SK-N-SH (cell line): Measurements from ENCODE around the gene PLSCR3. TPM values are rescaled to one million over a fixed set of nuclear protein-coding genes. Genes with fewer than 3 reads are reported as not detected.

ENCODE experiments used
- CTCF ChIA-PET: fragments of 300-600, 350-600 bp; formaldehyde crosslinking; extraction: SDS; loops from one replicate; lab custom pipeline; 2021; lab: Yijun Ruan, JAX
- POLR2A ChIA-PET: fragments of 350-600 bp; sonication (Branson Sonifier 250); formaldehyde crosslinking; extraction: SDS; loops from one replicate; lab custom pipeline; 2020; ENCODE audit warnings: antibody characterized with exemption, inconsistent platforms; lab: Yijun Ruan, JAX
- DNase-seq: peaks from one replicate; pipeline ENCODE4 v3.0.0; 2012
- H2AFZ ChIP-seq: fragments of 200-600 bp; sonication (generic); 2 replicates; pipeline ENCODE4 v1.8.1; 2016; ENCODE audit warnings: antibody characterized with exemption, mild to moderate bottlenecking, low read depth
- H3F3A ChIP-seq: fragments of 200-600 bp; sonication (generic); replicated peaks from 2 replicates; pipeline ENCODE3; 2016; ENCODE audit warnings: antibody characterized with exemption, mild to moderate bottlenecking; ENCODE audit not compliant: insufficient read depth
- H3K27ac ChIP-seq, 2 experiments: fragments of 200-500 bp in 1 of 2; fragments of 200-600 bp in 1 of 2; sonication (Bioruptor generic) in 1 of 2; sonication (generic), shearing (Covaris generic) in 1 of 2; 2 replicates each; pipeline versions ENCODE4 v1.5.1 to v1.6.1; 2014 to 2016; ENCODE audit warnings: low read depth in 2 of 2, inconsistent platforms in 1 of 2, low read length in 1 of 2, mild to moderate bottlenecking in 1 of 2, mixed read lengths in 1 of 2
- H3K27me3 ChIP-seq: fragments of 200-600 bp; sonication (generic), shearing (Covaris generic); 2 replicates; pipeline ENCODE4 v1.6.1; 2016; ENCODE audit warnings: mixed run types; ENCODE audit not compliant: insufficient read depth
- H3K36me3 ChIP-seq, 2 experiments: fragments of 200-500 bp in 1 of 2; fragments of 200-600 bp in 1 of 2; sonication (Bioruptor generic) in 1 of 2; sonication (generic) in 1 of 2; replicated peaks in 1 of 2; 2 replicates each; pipeline versions ENCODE3 to v1.5.1; 2014 to 2016; ENCODE audit warnings: low read length in 1 of 2, mild to moderate bottlenecking in 1 of 2; ENCODE audit not compliant: insufficient read depth in 2 of 2, control insufficient read depth in 1 of 2
- H3K4me1 ChIP-seq, 2 experiments: fragments of 200-500 bp in 1 of 2; fragments of 200-600 bp in 1 of 2; sonication (Bioruptor generic) in 1 of 2; sonication (generic), shearing (Covaris generic) in 1 of 2; 2 replicates each; pipeline versions ENCODE4 v1.5.1 to v1.6.1; 2014 to 2016; ENCODE audit warnings: low read depth in 1 of 2, low read length in 1 of 2, mixed run types in 1 of 2; ENCODE audit not compliant: insufficient read depth in 2 of 2, control insufficient read depth in 1 of 2
- H3K4me2 ChIP-seq: fragments of 200-600 bp; sonication (generic), shearing (Covaris generic); 2 replicates; pipeline ENCODE4 v1.6.1; 2017; ENCODE audit warnings: mixed run types
- H3K4me3 ChIP-seq, 2 experiments: fragments of 200-500 bp in 1 of 2; fragments of 200-600 bp in 1 of 2; sonication (Bioruptor generic) in 1 of 2; sonication (generic), shearing (Covaris generic) in 1 of 2; 2 replicates each; pipeline versions ENCODE4 v1.5.1 to v1.8.1; 2014 to 2016; ENCODE audit warnings: low read depth in 2 of 2, inconsistent platforms in 1 of 2, low read length in 1 of 2, mild to moderate bottlenecking in 1 of 2, mixed read lengths in 1 of 2, moderate library complexity in 1 of 2
- H3K79me2 ChIP-seq: fragments of 200-600 bp; sonication (generic); 2 replicates; pipeline ENCODE4 v1.8.1; 2017; ENCODE audit warnings: mild to moderate bottlenecking; ENCODE audit not compliant: insufficient read depth
- H3K9ac ChIP-seq: fragments of 200-600 bp; sonication (generic); 2 replicates; pipeline ENCODE4 v1.6.1; 2017; ENCODE audit warnings: mixed run types
- H3K9me2 ChIP-seq: fragments of 200-600 bp; sonication (generic); 2 replicates; pipeline ENCODE4 v1.6.1; 2017; ENCODE audit warnings: mixed run types
- H3K9me3 ChIP-seq: fragments of 200-600 bp; sonication (generic); 2 replicates; pipeline ENCODE4 v1.6.1; 2017; ENCODE audit warnings: mixed run types, mild to moderate bottlenecking, moderate library complexity
- H4K20me1 ChIP-seq: fragments of 200-600 bp; sonication (generic); 2 replicates; pipeline ENCODE4 v1.6.1; 2017; ENCODE audit warnings: mild to moderate bottlenecking, mixed run types; ENCODE audit not compliant: insufficient read depth
- CHD2 ChIP-seq: fragments of 150-350 bp; IDR thresholded peaks from 2 replicates; pipeline ENCODE4 v1.6.1; 2018; ENCODE audit warnings: low read length; ENCODE audit not compliant: partially characterized antibody
- ELF1 ChIP-seq: IDR thresholded peaks from 2 replicates; pipeline ENCODE4 v1.4.0; 2012
- EP300 ChIP-seq, 2 experiments: IDR thresholded peaks; 2 replicates each; pipeline versions ENCODE4 v1.4.0 to v1.6.1; 2012; ENCODE audit warnings: borderline replicate concordance in 1 of 2, low read depth in 1 of 2, low read length in 1 of 2
- FOSL2 ChIP-seq: IDR thresholded peaks from 2 replicates; pipeline ENCODE4 v1.4.0; 2012; ENCODE audit warnings: low read depth, mild to moderate bottlenecking, moderate library complexity, borderline replicate concordance
- JUND ChIP-seq: IDR thresholded peaks from 2 replicates; pipeline ENCODE4 v1.4.0; 2012
- MEF2A ChIP-seq: IDR thresholded peaks from 2 replicates; pipeline ENCODE4 v1.4.0; 2012; ENCODE audit warnings: low read depth, borderline replicate concordance
- NFIC ChIP-seq: IDR thresholded peaks from 2 replicates; pipeline ENCODE4 v1.4.0; 2012; ENCODE audit warnings: borderline replicate concordance
- POLR2AphosphoS5 ChIP-seq: IDR thresholded peaks from 2 replicates; pipeline ENCODE4 v1.6.1; 2012; ENCODE audit warnings: low read depth, low read length
- RAD21 ChIP-seq: IDR thresholded peaks from 2 replicates; pipeline ENCODE4 v1.6.1; 2012; ENCODE audit warnings: mild to moderate bottlenecking, low read length
- REST ChIP-seq: IDR thresholded peaks from 2 replicates; pipeline ENCODE4 v1.6.1; 2012; ENCODE audit warnings: mild to moderate bottlenecking, low read depth, low read length, moderate library complexity
- TEAD4 ChIP-seq: IDR thresholded peaks from 2 replicates; pipeline ENCODE4 v1.4.0; 2012; ENCODE audit warnings: mild to moderate bottlenecking, borderline replicate concordance; ENCODE audit not compliant: insufficient read depth
- USF2 ChIP-seq: fragments of 150-350 bp; IDR thresholded peaks from 2 replicates; pipeline ENCODE4 v1.6.1; 2017; ENCODE audit warnings: antibody characterized with exemption, low read length, low read depth, borderline replicate concordance
- ZBTB33 ChIP-seq: IDR thresholded peaks from 2 replicates; pipeline ENCODE4 v1.4.0; 2012; ENCODE audit warnings: low read depth, borderline replicate concordance
- WGBS: methylation state at CpG from one replicate; pipeline ENCODE4 v1.1.6; 2017; ENCODE audit warnings: low lambda C conversion rate; 5-methylcytosine and 5-hydroxymethylcytosine counted together
- polyA plus RNA-seq, 3 experiments: library from polyadenylated mRNA; depleted of rRNA; stranded (reverse); fragments of >200 nt; gene quantifications; 2 replicates each; pipeline ENCODE4 v1.2.3, GENCODE V29; 2012
- TF ChIP-seq, protein P1 (sequence below): fragments of 200-600 bp; sonication (generic); IDR thresholded peaks from 2 replicates; pipeline ENCODE4 v1.6.1; 2017; ENCODE audit warnings: antibody characterized with exemption, mild to moderate bottlenecking, moderate library complexity

The PLSCR3 gene
- polyA plus RNA-seq, 1 of the 3 experiments (the other 2 are of a cell fraction): 95.0 TPM

DNA sequence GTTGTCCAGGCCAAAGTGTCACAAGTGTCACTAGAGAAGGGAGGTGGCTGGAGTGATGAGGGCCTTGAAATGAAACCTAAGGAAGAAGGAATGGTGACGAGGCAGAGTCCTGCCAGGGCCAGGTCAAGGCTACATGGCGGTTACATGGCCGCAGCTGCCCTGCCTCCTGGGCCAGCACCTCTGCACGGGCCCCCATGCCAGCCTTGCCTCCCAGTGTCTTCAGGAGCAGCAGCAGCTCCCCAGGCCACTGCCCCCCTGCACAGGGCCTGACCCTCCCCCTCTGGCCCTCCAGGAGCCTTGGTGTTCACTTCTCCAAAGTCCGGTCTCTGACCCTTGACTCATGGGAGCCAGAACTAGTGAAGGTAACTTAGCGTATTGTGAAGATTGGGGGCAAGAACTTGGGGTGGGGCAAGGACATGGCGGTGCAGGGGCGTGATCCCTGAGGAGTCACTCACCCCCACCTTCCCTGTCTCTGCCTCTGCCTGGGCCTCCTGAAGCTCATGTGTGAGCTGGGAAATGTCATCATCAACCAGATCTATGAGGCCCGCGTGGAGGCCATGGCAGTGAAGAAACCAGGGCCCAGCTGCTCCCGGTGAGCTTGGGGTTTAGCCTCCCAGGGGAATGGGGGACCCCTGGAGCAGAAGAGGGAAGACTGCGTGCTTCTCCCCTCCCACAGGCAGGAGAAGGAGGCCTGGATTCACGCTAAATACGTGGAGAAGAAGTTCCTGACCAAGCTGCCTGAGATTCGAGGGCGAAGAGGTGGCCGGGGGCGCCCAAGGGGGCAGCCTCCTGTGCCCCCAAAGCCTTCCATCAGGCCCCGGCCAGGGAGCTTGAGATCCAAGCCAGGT lies 46.5 kb downstream of the PLSCR3 start (continued):
- TF ChIP-seq REST: no peak
- TF ChIP-seq ELF1: no peak
- TF ChIP-seq RAD21: no peak

GRCh38 chr17:7346761-7347614 lies 47.3 kb downstream of the PLSCR3 start:
- no peaks in the 10 kb centered on the region for H3K36me3 ChIP-seq
- H3K4me1 ChIP-seq: peaks cover 6 to 16% of the 10 kb centered on the region in 2 experiments; a peak in 2 of 4 replicates
- no peak overlapping the region for H3K4me2 ChIP-seq
- H3K27me3 ChIP-seq: peaks cover 10% of the 10 kb centered on the region; the same call in 1 of the 2 replicates
- no peak overlapping the region for H3K9ac ChIP-seq
- H3K9me2 ChIP-seq: no peaks in the 10 kb centered on the region
- no peak for DNase-seq
- no peaks in the 10 kb centered on the region for H3K9me3 ChIP-seq
- H3K4me3 ChIP-seq: no peak overlapping the region
- POLR2A ChIA-PET: no interaction called here
- H3K27ac ChIP-seq: no peak overlapping the region
- no peak for TF ChIP-seq FOSL2
- TF ChIP-seq JUND: no peak
- no peak for TF ChIP-seq USF2
- no peak for TF ChIP-seq POLR2AphosphoS5
- TF ChIP-seq TEAD4: no peak
- TF ChIP-seq RAD21: no peak
- TF ChIP-seq NFIC: no peak
- no peak for TF ChIP-seq MEF2A
- TF ChIP-seq ZBTB33: no peak
- TF ChIP-seq, protein P1, sequence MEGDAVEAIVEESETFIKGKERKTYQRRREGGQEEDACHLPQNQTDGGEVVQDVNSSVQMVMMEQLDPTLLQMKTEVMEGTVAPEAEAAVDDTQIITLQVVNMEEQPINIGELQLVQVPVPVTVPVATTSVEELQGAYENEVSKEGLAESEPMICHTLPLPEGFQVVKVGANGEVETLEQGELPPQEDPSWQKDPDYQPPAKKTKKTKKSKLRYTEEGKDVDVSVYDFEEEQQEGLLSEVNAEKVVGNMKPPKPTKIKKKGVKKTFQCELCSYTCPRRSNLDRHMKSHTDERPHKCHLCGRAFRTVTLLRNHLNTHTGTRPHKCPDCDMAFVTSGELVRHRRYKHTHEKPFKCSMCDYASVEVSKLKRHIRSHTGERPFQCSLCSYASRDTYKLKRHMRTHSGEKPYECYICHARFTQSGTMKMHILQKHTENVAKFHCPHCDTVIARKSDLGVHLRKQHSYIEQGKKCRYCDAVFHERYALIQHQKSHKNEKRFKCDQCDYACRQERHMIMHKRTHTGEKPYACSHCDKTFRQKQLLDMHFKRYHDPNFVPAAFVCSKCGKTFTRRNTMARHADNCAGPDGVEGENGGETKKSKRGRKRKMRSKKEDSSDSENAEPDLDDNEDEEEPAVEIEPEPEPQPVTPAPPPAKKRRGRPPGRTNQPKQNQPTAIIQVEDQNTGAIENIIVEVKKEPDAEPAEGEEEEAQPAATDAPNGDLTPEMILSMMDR: no peak
- no peak for TF ChIP-seq EP300 (IDR thresholded peaks at IDR 0.05; ENCODE audit: borderline replicate concordance in 1 of 2, low read depth in 1 of 2, low read length in 1 of 2)
- no peak for TF ChIP-seq CHD2
- WGBS: 74% methylated on average over 17 of the region's 18 CpGs
- no peak overlapping the region for H2AFZ ChIP-seq
- H3K79me2 ChIP-seq: peaks cover 11% of the 10 kb centered on the region
- CTCF ChIA-PET: interaction anchor here (0.8 to 5.6 kb wide), 9 partner anchors 8 to 214 kb away, joined by 3 to 55 read pairs (median 7); partner anchors contain the start of genes ACAP1, DVL2, GABARAP and SENP3
- no peaks in the 10 kb centered on the region; the same call in 1 of the 2 replicates for H4K20me1 ChIP-seq
- H3F3A ChIP-seq: peaks cover 18% of the 10 kb centered on the region
